Measurements from ENCODE around the gene SFN.

- TF ChIP-seq GATA3 (IDR thresholded peaks at IDR 0.05; ENCODE audit: low read depth, low read length) (no peak), GATA2 (IDR thresholded peaks at IDR 0.05; ENCODE audit: low read depth, low read length) (no peak)
Measured at GRCh38 chr1:26844424-26845196, 18.3 kb upstream of the SFN start.

Measured in SH-SY5Y (cell line).